ENCODE measurements around the gene PARL. TPM values are rescaled to one million over a fixed set of nuclear protein-coding genes. Genes with fewer than 3 reads are reported as not detected.

Gene PARL
- total and polyA plus RNA-seq, 2 donors (not counting 3 experiments of a cell fraction or from before 2014, with no cell fraction given), result 38.8 to 48.1 TPM

DNA sequence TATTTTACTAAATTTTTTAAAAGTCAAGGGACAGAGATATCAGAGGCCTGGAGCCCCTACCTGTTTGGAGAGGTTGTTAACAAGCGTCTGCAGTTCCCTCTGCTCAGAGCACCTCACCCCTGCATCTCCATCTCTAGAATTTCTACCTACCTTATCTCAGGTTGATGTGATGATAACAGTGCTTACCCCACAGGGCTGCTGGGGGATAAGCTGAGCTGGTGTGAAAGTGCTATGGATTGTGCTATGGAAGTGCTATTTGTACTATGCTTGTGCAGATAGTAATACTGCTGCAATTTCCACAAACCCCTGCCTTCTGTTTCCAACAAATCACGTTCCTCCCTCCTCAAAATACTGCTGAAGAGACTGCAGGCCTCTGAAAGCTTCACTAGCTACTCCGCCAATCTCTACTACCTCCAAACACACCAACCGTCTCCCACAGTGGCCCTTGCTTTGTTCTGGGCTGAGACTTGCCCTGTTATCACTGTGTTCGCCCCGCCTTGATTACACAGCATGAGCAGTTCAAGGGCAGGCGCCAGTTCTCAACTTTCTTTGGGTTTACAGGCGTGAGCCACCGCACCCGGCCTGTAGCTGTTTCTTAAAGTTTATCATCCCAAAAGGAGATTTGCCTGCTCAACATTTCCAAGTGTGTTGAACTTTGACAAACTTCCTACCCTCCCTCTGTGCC, 28.4 kb upstream of the PARL start:
- ChIA-PET CTCF (interaction anchor here (1.1 to 2.2 kb wide), 2 partner anchors 9 to 18 kb away, joined by 4 to 5 read pairs; no protein-coding TSS in a partner anchor), POLR2A (no interaction called here)
- FAIRE-seq, result no peak

More for the DNA sequence above, 28.4 kb upstream of the PARL start:
- H3K27ac ChIP-seq (ENCODE audit: insufficient read depth, low read depth, low read length), result no peak overlapping the region
- BruUV-seq (replicated peaks), result no TSS peak
- H4K20me1 ChIP-seq (replicated peaks; ENCODE audit: control insufficient read depth, extremely low read depth, insufficient read depth, low read length), result no peaks in the 10 kb centered on the region
- no peak overlapping the region for H3K4me2 ChIP-seq (ENCODE audit: insufficient read depth, low read length)
- intact Hi-C loops (cut with micrococcal nuclease) (no loop called here), dilution Hi-C loops (cut with MboI; ENCODE audit: extremely low pct_ligation_motif_present, low sequenced_read_pairs) (no loop called here)
- H3K9ac ChIP-seq (replicated peaks; ENCODE audit: extremely low read depth, insufficient read depth, low read length), result no peak overlapping the region
- no peaks in the 10 kb centered on the region for H3K4me1 ChIP-seq (ENCODE audit: control insufficient read depth, extremely low read depth, insufficient read depth, low read length)
- no peaks in the 10 kb centered on the region for H3K36me3 ChIP-seq (ENCODE audit: control insufficient read depth in 2 of 2, extremely low read depth in 1 of 2, insufficient read depth in 2 of 2, low read length in 2 of 2)
- H3K4me3 ChIP-seq (replicated peaks in 1 of 3; ENCODE audit: insufficient read depth in 1 of 3, low read depth in 1 of 3, low read length in 3 of 3), result no peak overlapping the region
- TF ChIP-seq JUN (IDR thresholded peaks at IDR 0.05; ENCODE audit: borderline replicate concordance, insufficient read depth, insufficient read length, low read depth), result no peak
- TF ChIP-seq, protein P1, sequence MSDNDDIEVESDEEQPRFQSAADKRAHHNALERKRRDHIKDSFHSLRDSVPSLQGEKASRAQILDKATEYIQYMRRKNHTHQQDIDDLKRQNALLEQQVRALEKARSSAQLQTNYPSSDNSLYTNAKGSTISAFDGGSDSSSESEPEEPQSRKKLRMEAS (IDR thresholded peaks at IDR 0.05; ENCODE audit: insufficient read depth, insufficient read length), result no peak
- no peak for TF ChIP-seq POLR2A (IDR thresholded peaks at IDR 0.05; ENCODE audit: low read depth, low read length)
- no peak for TF ChIP-seq MYC (IDR thresholded peaks at IDR 0.05; ENCODE audit: low read depth, low read length)
- TF ChIP-seq GATA2 (IDR thresholded peaks at IDR 0.05; ENCODE audit: insufficient read depth, insufficient read length, low read depth, low read length), result no peak
- TF ChIP-seq POLR2AphosphoS5 (IDR thresholded peaks at IDR 0.05; ENCODE audit: insufficient read depth, low read depth, low read length), result no peak
- TF ChIP-seq EZH2 (IDR thresholded peaks at IDR 0.05; ENCODE audit: borderline replicate concordance, low read depth, low read length, severe bottlenecking), result no peak
- TF ChIP-seq, protein P2, sequence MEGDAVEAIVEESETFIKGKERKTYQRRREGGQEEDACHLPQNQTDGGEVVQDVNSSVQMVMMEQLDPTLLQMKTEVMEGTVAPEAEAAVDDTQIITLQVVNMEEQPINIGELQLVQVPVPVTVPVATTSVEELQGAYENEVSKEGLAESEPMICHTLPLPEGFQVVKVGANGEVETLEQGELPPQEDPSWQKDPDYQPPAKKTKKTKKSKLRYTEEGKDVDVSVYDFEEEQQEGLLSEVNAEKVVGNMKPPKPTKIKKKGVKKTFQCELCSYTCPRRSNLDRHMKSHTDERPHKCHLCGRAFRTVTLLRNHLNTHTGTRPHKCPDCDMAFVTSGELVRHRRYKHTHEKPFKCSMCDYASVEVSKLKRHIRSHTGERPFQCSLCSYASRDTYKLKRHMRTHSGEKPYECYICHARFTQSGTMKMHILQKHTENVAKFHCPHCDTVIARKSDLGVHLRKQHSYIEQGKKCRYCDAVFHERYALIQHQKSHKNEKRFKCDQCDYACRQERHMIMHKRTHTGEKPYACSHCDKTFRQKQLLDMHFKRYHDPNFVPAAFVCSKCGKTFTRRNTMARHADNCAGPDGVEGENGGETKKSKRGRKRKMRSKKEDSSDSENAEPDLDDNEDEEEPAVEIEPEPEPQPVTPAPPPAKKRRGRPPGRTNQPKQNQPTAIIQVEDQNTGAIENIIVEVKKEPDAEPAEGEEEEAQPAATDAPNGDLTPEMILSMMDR (IDR thresholded peaks at IDR 0.05; ENCODE audit: extremely low read depth in 1 of 2, insufficient read depth in 1 of 2, low read depth in 1 of 2, low read length in 2 of 2), result no peak
- no peak for TF ChIP-seq FOS (IDR thresholded peaks at IDR 0.05; ENCODE audit: borderline replicate concordance, insufficient read depth, low read length)
- no peaks in the 10 kb centered on the region for H3K9me3 ChIP-seq (replicated peaks; ENCODE audit: control insufficient read depth, insufficient read depth, low read length)
- H3K27me3 ChIP-seq (ENCODE audit: control insufficient read depth in 2 of 2, insufficient read depth in 2 of 2, low read length in 2 of 2), result no peaks in the 10 kb centered on the region
- H2AFZ ChIP-seq (ENCODE audit: low read depth, low read length), result no peak overlapping the region
- no peak for DNase-seq (ENCODE audit: low read depth, low spot score)
- no peaks in the 10 kb centered on the region for H3K79me2 ChIP-seq (ENCODE audit: control insufficient read depth, insufficient read depth, low read length)
- no peaks in the 10 kb centered on the region for H3K9me1 ChIP-seq (replicated peaks; ENCODE audit: control insufficient read depth, extremely low read depth, insufficient read depth, low read length)

Measured in endothelial cell of umbilical vein (primary cell).